Natural killer cell treated with Interleukin-12 subunit alpha and Interleukin-12 subunit beta and Interleukin-15 and Interleukin-18, amount 100 ng/mL, for 72 hours (primary cell): ENCODE results near the gene NPFFR1. TPM values are rescaled to one million over a fixed set of nuclear protein-coding genes. Genes with fewer than 3 reads are reported as not detected.
A peak's percentile ranks its signal among the peaks of the same experiment; 100 is the strongest.
"Not testable (repeated sequence)": the region's sequence is repeated elsewhere in the genome, so short reads cannot be mapped to it uniquely, and the experiment has no call there.

ENCODE experiments used
- ATAC-seq, 2 donors: fragments of 150-1000 bp; cut with Tn5 transposase in 1 of 2; sonication (Bioruptor Pico), chemical (Tn5 transposase) in 1 of 2; 2 replicates each; pipeline ENCODE4 v1.10.0; 2021
- DNase-seq: peaks from one replicate; pipeline ENCODE4 v3.0.0; 2022; ENCODE audit warnings: low spot score
- H3K27ac Mint-ChIP-seq, 2 donors: 1 replicate in 1 of 2; 2 replicates in 1 of 2; pipeline ENCODE4 v1.8.0; 2022; ENCODE audit warnings: mixed read lengths in 2 of 2, mild to moderate bottlenecking in 1 of 2, moderate library complexity in 1 of 2
- H3K27me3 Mint-ChIP-seq, 2 donors: 1 replicate in 1 of 2; 2 replicates in 1 of 2; pipeline ENCODE4 v1.8.0; 2022; ENCODE audit warnings: mixed read lengths in 2 of 2
- H3K36me3 Mint-ChIP-seq: one replicate; pipeline ENCODE4 v1.8.0; 2022; ENCODE audit warnings: mixed read lengths
- H3K4me1 Mint-ChIP-seq, 2 donors: 1 replicate in 1 of 2; 2 replicates in 1 of 2; pipeline ENCODE4 v1.8.0; 2022; ENCODE audit warnings: low read depth in 2 of 2, mixed read lengths in 2 of 2, mild to moderate bottlenecking in 1 of 2
- H3K4me3 Mint-ChIP-seq: one replicate; pipeline ENCODE4 v1.8.0; 2022; ENCODE audit warnings: mixed read lengths
- H3K9me3 Mint-ChIP-seq: 2 replicates; pipeline ENCODE4 v1.8.0; 2022; ENCODE audit warnings: mixed read lengths
- total RNA-seq, 2 donors: library from RNA; stranded (reverse); gene quantifications; one replicate each; pipeline ENCODE4 v1.2.3, GENCODE V29; 2022

Gene NPFFR1
- total RNA-seq, 2 donors from 2014 or later: 0.02 TPM; not detected in 1

DNA sequence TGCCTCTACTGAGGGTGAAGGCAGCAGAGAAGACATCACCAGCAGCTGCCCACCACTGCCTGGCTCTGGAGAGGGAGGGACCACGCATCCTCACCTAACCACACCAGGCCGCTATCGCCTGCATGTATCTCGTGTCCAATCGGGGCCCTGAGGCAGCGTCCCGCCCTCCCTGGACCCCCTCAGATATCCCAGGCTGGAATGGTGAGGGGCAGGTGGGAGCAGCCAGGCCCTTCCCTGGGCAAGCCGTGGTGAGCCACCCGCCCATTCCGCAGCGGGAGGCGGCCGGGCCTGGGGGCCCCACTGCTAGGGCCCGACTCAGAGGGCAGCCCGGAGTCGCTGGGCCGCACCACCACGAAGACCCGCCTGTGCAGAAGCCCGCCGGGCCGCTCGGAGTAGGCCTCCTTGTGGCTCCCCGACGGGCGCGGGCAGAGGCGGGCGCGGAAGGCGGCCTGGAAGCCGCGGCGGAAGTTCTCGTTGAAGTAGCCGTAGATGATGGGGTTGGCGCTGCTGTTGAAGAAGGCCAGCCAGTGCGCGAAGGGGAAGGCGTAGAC is 29.0 kb downstream of the NPFFR1 start:
- Mint-ChIP-seq H3K27ac (no peak overlapping the region), H3K4me1 (peaks cover 0 to 11% of the 10 kb centered on the region in 2 donors), H3K36me3 (no peaks in the 10 kb centered on the region), H3K9me3 (no peaks in the 10 kb centered on the region), H3K4me3 (no peak overlapping the region), H3K27me3 (peaks cover 34 to 39% of the 10 kb centered on the region in 2 donors)
- no peak for DNase-seq
- peak in 1 of 2 donors; percentile 3 for ATAC-seq

DNA sequence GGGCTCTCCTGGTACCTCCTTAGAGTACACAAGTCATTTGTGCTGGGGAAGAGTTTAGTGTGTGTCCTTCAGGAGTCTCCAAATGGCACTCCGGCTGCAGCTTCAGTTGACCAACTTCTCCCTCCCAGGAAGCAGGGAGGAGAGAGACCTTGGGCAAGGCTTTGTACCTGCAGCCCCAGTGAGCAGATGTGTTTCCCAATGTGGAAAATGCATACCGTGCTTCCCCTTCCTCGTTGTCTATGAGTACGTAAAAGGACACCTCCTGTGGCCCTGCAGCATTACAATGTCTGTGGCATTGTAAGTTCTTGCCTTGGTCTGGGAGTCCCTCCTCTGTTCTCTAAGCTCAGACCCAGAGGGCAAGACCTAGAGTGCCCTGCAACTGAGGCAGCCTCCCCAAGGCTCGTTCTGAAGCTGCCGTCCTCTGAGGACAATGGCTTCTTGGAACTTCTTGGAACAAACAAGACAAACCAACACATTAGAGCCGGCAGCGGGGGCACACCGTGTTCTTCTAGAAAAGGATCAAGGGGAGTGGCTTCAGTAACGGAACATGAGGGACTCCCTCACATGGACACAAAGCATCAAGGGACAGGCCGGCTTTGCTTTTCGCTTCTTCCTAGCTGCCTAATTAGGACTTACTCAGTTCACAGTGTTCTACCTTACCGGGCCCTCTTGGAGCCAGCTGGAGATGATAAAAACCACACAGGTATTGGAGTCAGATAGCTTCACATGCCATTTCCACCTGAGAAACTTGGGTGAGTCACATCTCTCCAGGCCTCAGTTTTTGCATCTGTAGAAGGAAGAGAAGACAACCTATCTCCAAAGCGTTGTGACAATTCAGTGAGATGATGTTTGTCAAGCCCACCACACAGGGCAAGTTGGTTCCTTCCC is 29.7 kb downstream of the NPFFR1 start:
- DNase-seq (no peak), ATAC-seq (no peak)

DNA sequence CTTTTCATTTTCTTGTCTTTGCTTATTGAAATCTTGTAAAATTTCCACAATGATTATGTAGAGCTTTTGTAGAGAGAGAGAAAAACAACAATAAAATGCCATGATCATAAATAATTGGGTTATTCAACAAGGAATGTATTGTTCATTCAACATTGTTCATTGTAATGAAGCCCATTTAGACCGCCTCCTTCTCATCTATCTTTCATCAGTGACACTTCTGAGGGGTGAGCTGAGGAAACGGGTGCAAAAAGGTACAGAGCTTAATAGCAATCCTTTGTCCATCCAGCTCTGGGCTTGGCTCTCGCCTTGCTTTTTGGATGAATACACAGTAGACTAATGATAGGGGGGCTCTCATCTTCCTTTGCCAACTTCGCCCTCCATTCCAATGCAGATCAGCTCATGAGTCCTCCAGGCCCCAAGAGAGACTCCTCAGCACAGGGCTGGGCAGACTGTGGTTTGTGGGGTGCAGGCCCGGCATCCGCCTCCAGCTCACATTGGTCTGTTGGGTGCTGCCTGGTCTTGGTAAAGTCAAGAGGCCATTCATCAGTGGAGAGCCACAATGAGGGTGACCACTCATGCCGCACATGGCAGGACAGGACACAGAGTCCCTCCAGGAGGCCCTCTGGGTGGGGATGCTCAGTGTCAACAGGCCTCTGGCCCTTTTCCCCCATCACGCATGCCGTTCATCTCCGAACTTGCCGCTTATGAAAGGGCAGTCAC is 32.7 kb downstream of the NPFFR1 start:
- Mint-ChIP-seq H3K9me3 (no peaks in the 10 kb centered on the region), H3K4me3 (no peak overlapping the region), H3K27ac (no peak overlapping the region), H3K27me3 (peaks cover 25 to 38% of the 10 kb centered on the region in 2 donors), H3K4me1 (peaks cover 0 to 9% of the 10 kb centered on the region in 2 donors), H3K36me3 (no peaks in the 10 kb centered on the region)
- ATAC-seq (peak in 1 of 2 donors; percentile 36), DNase-seq (no peak)

More for the DNA sequence above, 29.7 kb downstream of the NPFFR1 start:
- Mint-ChIP-seq H3K4me1 (peaks cover 0 to 11% of the 10 kb centered on the region in 2 donors), H3K27ac (peak overlapping the region in 1 of 2 donors; percentile 47), H3K36me3 (no peaks in the 10 kb centered on the region), H3K27me3 (peaks cover 30 to 38% of the 10 kb centered on the region in 2 donors), H3K9me3 (no peaks in the 10 kb centered on the region), H3K4me3 (no peak overlapping the region)

DNA sequence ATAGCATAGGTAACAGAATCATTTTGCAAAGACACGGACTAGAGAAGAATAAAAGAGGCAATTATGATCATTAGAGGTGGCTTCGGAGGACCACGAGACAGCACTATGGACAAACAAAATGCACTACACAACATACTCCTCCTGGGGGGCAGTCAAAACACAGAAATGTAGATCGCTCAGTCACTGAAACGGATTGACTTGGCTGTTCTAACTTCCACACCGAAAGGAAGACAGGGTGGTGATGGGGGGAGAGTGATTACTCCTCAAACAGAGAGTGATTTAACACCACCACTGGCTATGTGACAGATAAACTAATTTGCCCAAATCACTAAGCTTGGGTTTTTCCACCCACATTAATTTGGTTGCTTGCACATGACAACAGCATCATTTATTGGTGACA is 36.4 kb downstream of the NPFFR1 start:
- no peaks in the 10 kb centered on the region for H3K9me3 Mint-ChIP-seq
- H3K4me1 Mint-ChIP-seq: no peaks in the 10 kb centered on the region
- no peak for DNase-seq
- no peak for ATAC-seq
- H3K27ac Mint-ChIP-seq: no peak overlapping the region
- no peak overlapping the region for H3K4me3 Mint-ChIP-seq
- no peaks in the 10 kb centered on the region for H3K36me3 Mint-ChIP-seq
- peaks cover 16 to 41% of the 10 kb centered on the region in 2 donors for H3K27me3 Mint-ChIP-seq

DNA sequence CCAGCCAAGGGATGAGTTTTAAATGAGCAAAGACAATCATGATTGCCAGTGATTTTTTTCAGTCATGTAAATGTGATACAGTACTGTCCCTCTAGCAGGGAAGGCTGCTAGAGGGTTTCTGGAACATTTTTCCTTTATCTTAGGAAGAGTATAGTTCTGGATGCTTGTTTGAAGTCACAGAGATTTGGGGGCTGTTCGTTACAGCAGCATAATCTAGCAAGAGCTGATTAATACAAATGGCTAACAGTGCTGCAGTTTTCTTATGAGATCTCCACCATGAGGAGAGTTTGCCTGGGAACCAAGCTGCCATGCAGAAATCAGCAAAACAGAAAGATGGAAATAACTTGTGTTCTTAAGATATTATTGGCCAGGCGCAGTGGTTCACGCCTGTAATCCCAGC is 42.7 kb downstream of the NPFFR1 start:
- no peak for ATAC-seq
- Mint-ChIP-seq H3K4me3 (no peak overlapping the region), H3K9me3 (no peaks in the 10 kb centered on the region), H3K4me1 (peaks cover 0 to 6% of the 10 kb centered on the region in 2 donors), H3K27me3 (peaks cover 11% of the 10 kb centered on the region in 2 donors), H3K27ac (no peak overlapping the region), H3K36me3 (no peaks in the 10 kb centered on the region)
- no peak for DNase-seq

DNA sequence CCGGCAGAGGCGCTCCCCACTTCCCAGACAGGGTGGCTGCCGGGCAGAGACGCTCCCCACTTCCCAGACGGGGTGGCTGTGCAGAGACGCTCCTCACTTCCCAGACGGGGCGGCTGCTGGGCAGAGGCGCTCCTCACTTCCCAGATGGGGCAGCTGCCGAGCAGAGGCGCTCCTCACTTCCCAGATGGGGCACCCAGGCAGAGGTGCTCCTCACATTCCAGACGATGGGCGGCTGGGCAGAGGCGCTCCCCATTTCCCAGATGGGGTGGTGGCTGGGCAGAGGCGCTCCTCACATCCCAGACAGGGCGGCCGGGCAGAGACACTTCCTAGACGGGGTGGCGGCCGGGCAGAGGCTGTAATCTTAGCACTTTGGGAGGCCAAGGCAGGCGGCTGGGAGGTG is 43.8 kb downstream of the NPFFR1 start:
- not testable (repeated sequence) for H3K36me3 Mint-ChIP-seq, H3K27me3 Mint-ChIP-seq, ATAC-seq, H3K9me3 Mint-ChIP-seq, H3K4me3 Mint-ChIP-seq, H3K27ac Mint-ChIP-seq, H3K4me1 Mint-ChIP-seq, DNase-seq

DNA sequence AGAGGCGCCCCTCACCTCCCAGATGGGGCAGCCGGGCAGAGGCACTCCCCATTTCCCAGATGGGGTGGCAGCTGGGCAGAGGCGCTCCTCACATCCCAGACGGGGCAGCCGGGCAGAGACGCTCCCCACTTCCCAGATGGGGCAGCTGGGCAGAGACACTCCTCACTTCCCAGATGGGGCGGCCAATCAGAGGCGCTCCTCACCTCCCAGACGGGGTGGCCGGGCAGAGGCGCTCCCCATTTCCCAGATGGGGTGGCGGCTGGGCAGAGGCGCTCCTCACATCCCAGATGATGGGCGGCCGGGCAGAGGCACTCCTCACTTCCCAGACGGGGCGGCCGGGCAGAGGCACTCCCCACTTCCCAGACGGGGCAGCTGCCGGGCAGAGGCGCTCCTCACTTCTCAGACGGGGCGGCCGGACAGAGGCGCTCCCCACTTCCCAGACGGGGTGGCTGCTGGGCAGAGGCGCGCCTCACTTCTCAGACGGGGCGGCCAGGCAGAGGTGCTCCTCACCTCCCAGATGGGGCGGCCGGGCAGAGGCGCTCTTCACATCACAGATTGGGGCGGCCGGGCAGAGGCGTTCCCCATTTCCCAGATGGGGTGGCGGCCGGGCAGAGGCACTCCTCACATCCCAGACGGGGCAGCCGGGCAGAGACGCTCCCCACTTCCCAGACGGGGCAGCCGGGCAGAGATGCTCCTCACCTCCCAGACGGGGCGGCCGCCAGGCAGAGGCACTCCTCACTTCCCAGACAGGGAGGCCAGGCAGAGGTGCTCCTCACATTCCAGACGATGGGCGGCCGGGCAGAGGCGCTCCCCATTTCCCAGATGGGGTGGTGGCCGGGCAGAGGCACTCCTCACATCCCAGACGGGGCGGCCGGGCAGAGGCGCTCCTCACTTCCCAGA is 44.5 kb downstream of the NPFFR1 start:
- H3K4me3 Mint-ChIP-seq, H3K36me3 Mint-ChIP-seq, DNase-seq, H3K9me3 Mint-ChIP-seq, H3K27ac Mint-ChIP-seq, ATAC-seq, H3K27me3 Mint-ChIP-seq: not testable (repeated sequence)
- H3K4me1 Mint-ChIP-seq: peaks cover 7 to 13% of the 10 kb centered on the region in 2 donors

DNA sequence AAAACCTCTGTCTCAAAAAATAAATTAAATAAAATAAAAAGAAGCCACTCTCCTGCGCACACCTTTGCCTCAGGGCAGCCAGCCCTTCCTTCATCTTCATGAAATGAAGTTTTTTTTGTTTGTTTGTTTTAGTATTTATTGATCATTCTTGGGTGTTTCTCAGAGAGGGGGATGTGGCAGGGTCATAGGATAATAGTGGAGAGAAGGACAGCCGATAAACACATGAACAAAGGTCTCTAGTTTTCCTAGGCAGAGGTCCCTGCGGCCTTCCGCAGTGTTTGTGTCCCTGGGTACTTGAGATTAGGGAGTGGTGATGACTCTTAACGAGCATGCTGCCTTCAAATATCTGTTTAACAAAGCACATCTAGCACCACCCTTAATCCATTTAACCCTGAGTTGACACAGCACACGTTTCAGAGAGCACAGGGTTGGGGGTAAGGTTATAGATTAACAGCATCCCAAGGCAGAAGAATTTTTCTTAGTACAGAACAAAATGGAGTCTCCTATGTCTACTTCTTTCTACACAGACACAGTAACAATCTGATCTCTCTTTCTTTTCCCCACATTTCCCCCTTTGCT is 45.8 kb downstream of the NPFFR1 start:
- H3K4me1 Mint-ChIP-seq: peaks cover 11 to 18% of the 10 kb centered on the region in 2 donors
- H3K27me3 Mint-ChIP-seq, H3K36me3 Mint-ChIP-seq, DNase-seq, ATAC-seq, H3K4me3 Mint-ChIP-seq, H3K9me3 Mint-ChIP-seq, H3K27ac Mint-ChIP-seq: not testable (repeated sequence)

DNA sequence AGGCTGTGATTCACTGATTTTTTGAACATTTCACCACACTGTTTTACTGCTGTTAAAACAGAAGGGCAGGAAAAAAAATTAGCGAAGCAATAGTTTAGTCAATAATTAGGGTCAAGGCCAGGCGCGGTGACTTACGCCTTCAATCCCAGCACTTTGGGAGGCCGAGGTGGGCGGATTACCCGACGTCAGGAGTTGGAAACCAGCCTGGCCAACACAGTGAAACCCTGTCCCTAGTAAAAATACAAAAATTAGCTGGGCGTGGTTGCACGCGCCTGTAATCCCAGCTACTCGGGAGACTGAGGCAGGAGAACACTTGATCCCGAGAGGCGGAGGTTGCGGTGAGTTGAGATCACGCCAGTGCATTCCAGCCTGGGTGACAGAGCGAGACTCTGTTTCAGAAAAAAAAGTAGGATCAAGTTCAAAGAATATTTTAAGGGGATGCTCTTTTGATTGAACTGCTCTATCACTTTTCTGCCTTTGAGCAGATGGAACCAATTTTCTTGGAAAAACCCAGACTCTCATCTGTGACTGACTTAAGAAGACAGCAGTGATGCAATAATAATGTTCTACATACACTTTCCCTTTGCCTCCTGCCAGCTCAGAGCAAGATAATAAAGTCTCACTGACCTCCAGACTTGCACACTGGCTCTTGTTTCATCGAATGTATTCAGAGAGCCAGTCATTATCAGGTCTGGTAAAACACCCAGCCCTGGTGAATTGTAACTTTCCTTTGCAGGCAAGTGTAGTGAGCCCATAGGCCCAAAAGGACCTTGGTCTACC is 48.9 kb downstream of the NPFFR1 start:
- Mint-ChIP-seq H3K4me3 (peak overlapping the region; percentile 22), H3K36me3 (peaks cover 7% of the 10 kb centered on the region), H3K4me1 (peaks cover 24 to 28% of the 10 kb centered on the region in 2 donors), H3K27me3 (peaks cover 0 to 3% of the 10 kb centered on the region in 2 donors), H3K9me3 (no peaks in the 10 kb centered on the region), H3K27ac (peak overlapping the region; percentile 33 to 65)
- ATAC-seq: no peak
- DNase-seq: no peak

DNA sequence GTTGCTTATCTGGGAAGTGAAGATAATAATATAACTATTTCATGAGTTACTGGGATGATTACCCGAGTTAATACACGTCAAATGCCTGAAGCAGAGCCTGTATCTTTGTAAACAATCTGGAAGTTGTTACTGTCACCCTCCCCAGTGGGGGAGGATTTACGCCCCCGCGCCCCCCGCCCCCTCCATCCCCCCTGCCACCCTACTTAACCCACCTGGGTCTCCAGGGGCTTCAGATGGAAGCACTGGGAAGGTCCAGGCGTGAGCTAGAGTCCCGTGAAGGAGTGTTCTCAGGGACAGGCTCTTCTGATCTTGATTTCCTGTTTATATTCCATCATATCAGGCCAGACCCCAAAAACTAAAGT is 49.9 kb downstream of the NPFFR1 start:
- H3K4me1 Mint-ChIP-seq: peaks cover 24 to 28% of the 10 kb centered on the region in 2 donors
- H3K36me3 Mint-ChIP-seq: peaks cover 7% of the 10 kb centered on the region
- H3K27ac Mint-ChIP-seq: peak overlapping the region; percentile 74 to 85
- no peaks in the 10 kb centered on the region for H3K9me3 Mint-ChIP-seq
- peaks cover 0 to 3% of the 10 kb centered on the region in 2 donors for H3K27me3 Mint-ChIP-seq
- ATAC-seq (no peak), DNase-seq (no peak)
- H3K4me3 Mint-ChIP-seq: peak overlapping the region; percentile 94

DNA sequence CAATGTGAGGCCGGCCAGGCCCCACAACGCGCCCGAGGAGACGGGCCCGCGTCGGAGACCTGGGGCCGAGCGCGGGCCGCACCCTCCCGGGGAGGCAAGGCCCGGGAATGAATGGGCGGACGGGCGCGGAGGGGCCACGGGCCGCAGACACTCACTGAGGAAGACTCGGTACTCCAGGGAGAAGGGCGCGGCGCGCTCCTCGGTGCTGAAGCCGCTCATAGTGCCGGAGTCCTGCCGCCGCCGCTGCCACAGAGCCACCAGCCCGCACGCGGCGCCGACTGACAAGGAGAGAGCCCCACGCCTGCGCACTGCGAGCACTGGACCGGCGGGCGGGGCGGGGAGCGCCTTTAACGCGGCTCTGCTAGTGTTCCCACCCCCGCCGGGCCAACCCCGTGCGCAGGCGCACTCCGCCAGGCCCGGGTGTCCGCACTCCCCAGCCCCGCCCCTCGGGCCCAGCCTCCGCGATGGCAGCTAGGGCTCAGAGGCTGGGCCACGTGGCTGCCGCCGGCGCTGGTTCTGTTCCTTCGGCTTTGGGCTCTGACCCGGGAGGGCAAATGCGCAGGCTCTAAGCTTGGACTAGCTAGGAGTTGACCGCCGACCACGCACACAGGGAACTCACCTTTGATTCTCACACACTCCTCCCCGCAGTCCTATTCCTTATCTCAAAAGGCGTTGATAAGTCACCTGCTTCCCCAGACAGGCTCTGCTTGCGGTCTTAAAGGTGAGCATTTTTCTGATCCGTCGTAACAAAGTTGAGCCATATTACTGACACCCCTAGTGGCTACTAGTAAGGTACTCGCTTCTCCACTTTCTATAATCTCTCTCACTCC is 50.5 kb downstream of the NPFFR1 start, which contains the start of gene PPA1:
Gene PPA1 (minus strand): TSS at position 321 of the 830 bp plus-strand sequence. CDS start 102 bp downstream, at position 219.
- Mint-ChIP-seq H3K27ac (peak within 1 kb of the TSS; percentile 79 to 85), H3K9me3 (no peaks in the 10 kb centered on the region), H3K4me1 (peaks cover 24 to 30% of the 10 kb centered on the region in 2 donors), H3K4me3 (peak within 1 kb of the TSS; percentile 94), H3K27me3 (peaks cover 0 to 3% of the 10 kb centered on the region in 2 donors), H3K36me3 (peaks cover 7% of the 10 kb centered on the region)
- DNase-seq: peak; percentile 100
- ATAC-seq: peak; percentile 98 to 99

DNA sequence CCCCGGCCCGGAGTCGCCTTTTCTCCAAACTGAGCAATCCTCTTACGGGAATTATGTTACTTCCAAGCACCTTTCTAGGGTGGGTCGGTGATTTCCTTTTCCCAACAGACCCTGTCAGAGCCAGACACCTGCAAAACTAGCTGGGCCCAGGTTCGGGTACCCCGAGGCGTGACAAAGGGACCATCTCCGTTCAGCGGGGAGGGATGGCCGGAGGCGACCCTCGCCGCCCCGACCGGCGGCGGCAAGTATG is 51.0 kb downstream of the NPFFR1 start:
- no peak for DNase-seq
- ATAC-seq: no peak
- H3K4me3 Mint-ChIP-seq: peak overlapping the region; percentile 94
- peaks cover 0 to 3% of the 10 kb centered on the region in 2 donors for H3K27me3 Mint-ChIP-seq
- peak overlapping the region; percentile 62 to 79 for H3K27ac Mint-ChIP-seq
- no peaks in the 10 kb centered on the region for H3K9me3 Mint-ChIP-seq
- H3K36me3 Mint-ChIP-seq: peaks cover 7% of the 10 kb centered on the region
- peaks cover 24 to 30% of the 10 kb centered on the region in 2 donors for H3K4me1 Mint-ChIP-seq
